MCF 10A (cell line): ENCODE measurements around the gene DGKE. TPM values are rescaled to one million over a fixed set of nuclear protein-coding genes. Genes with fewer than 3 reads are reported as not detected.

ENCODE experiments used
- BruUV-seq: library from RNA; stranded (reverse); fragments of 400-500 nt; replicated peaks from 2 replicates; lab custom pipeline; 2021; lab: Mats Ljungman, UMichigan
- CTCF ChIA-PET: fragments of 300-600 bp; sonication (Branson Sonifier 250); formaldehyde crosslinking; extraction: SDS; loops from one replicate; lab custom pipeline; 2021; ENCODE audit warnings: antibody characterized with exemption, inconsistent platforms; lab: Yijun Ruan, JAX
- POLR2A ChIA-PET: fragments of 300-600, 350-650 bp; sonication (Branson Sonifier 250); formaldehyde crosslinking; extraction: SDS; loops from one replicate; lab custom pipeline; 2020; ENCODE audit warnings: antibody characterized with exemption, inconsistent platforms; lab: Yijun Ruan, JAX
- DNase-seq: peaks from one replicate; pipeline ENCODE4 v3.0.0-alpha.2; 2018; ENCODE audit not compliant: unreplicated experiment
- H3K27ac Mint-ChIP-seq: one replicate; pipeline ENCODE4 v1.8.0; 2022; ENCODE audit warnings: mild to moderate bottlenecking, low read depth, mixed read lengths; ENCODE audit not compliant: unreplicated experiment
- H3K27me3 Mint-ChIP-seq: one replicate; pipeline ENCODE4 v1.8.0; 2022; ENCODE audit warnings: mixed read lengths; ENCODE audit not compliant: insufficient read depth, unreplicated experiment
- H3K36me3 Mint-ChIP-seq: one replicate; pipeline ENCODE4 v1.8.0; 2022; ENCODE audit warnings: mild to moderate bottlenecking, moderate library complexity, mixed read lengths; ENCODE audit not compliant: insufficient read depth, unreplicated experiment
- H3K4me1 Mint-ChIP-seq: one replicate; pipeline ENCODE4 v1.8.0; 2022; ENCODE audit warnings: mixed read lengths; ENCODE audit not compliant: insufficient read depth, unreplicated experiment
- H3K4me3 Mint-ChIP-seq: one replicate; pipeline ENCODE4 v1.8.0; 2022; ENCODE audit warnings: mild to moderate bottlenecking, moderate library complexity, mixed read lengths; ENCODE audit not compliant: unreplicated experiment
- H3K9me3 Mint-ChIP-seq: one replicate; pipeline ENCODE4 v1.8.0; 2022; ENCODE audit warnings: mixed read lengths; ENCODE audit not compliant: unreplicated experiment
- intact Hi-C: fragments of 100-400 bp; cut with micrococcal nuclease; formaldehyde crosslinking; loops from 2 replicates; pipeline ENCODE4 v1.14.1; 2022
- total RNA-seq: library from RNA; stranded (reverse); gene quantifications from 2 replicates; pipeline ENCODE4 v1.2.3, GENCODE V29; 2022
- TF ChIP-seq, protein P1 (sequence below): fragments of 200-600 bp; IDR thresholded peaks from one replicate; pipeline ENCODE4 v1.8.0; 2022; ENCODE audit warnings: antibody characterized with exemption, mild to moderate bottlenecking; ENCODE audit not compliant: unreplicated experiment

The DGKE gene
- total RNA-seq, 1 experiment from 2014 or later: 16.5 TPM

- TF ChIP-seq, protein P1, sequence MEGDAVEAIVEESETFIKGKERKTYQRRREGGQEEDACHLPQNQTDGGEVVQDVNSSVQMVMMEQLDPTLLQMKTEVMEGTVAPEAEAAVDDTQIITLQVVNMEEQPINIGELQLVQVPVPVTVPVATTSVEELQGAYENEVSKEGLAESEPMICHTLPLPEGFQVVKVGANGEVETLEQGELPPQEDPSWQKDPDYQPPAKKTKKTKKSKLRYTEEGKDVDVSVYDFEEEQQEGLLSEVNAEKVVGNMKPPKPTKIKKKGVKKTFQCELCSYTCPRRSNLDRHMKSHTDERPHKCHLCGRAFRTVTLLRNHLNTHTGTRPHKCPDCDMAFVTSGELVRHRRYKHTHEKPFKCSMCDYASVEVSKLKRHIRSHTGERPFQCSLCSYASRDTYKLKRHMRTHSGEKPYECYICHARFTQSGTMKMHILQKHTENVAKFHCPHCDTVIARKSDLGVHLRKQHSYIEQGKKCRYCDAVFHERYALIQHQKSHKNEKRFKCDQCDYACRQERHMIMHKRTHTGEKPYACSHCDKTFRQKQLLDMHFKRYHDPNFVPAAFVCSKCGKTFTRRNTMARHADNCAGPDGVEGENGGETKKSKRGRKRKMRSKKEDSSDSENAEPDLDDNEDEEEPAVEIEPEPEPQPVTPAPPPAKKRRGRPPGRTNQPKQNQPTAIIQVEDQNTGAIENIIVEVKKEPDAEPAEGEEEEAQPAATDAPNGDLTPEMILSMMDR: no peak
- ChIA-PET CTCF (interaction anchor here (0.6 to 1.5 kb wide), 2 partner anchors 18 to 1370 kb away, joined by 3 to 4 read pairs; no protein-coding TSS in a partner anchor), POLR2A (interaction anchor here (1.3 kb wide), 1 partner anchor 33 kb away, joined by 3 read pairs; no protein-coding TSS in a partner anchor)
- H3K36me3 Mint-ChIP-seq: peaks cover 2% of the 10 kb centered on the region
- no peak for DNase-seq
- intact Hi-C loops: no loop called here
- H3K27me3 Mint-ChIP-seq: no peaks in the 10 kb centered on the region
- BruUV-seq: no TSS peak
- H3K27ac Mint-ChIP-seq: no peak overlapping the region
- H3K9me3 Mint-ChIP-seq: no peaks in the 10 kb centered on the region
- H3K4me1 Mint-ChIP-seq: peaks cover 7% of the 10 kb centered on the region
- no peak overlapping the region for H3K4me3 Mint-ChIP-seq
Measured at GRCh38 chr17:56801459-56802178, 32.3 kb upstream of the DGKE start.

- TF ChIP-seq, protein P1: no peak
- intact Hi-C loops: no loop called here
- POLR2A ChIA-PET: no interaction called here
- CTCF ChIA-PET: interaction anchor here (0.9 to 1.5 kb wide), 2 partner anchors 14 to 17 kb away, joined by 4 read pairs; no protein-coding TSS in a partner anchor
- no peak overlapping the region for H3K27ac Mint-ChIP-seq
- no peak overlapping the region for H3K4me3 Mint-ChIP-seq
- H3K9me3 Mint-ChIP-seq: no peaks in the 10 kb centered on the region
- no TSS peak for BruUV-seq
- peaks cover 12% of the 10 kb centered on the region for H3K4me1 Mint-ChIP-seq
- DNase-seq: no peak
- H3K36me3 Mint-ChIP-seq: peaks cover 6% of the 10 kb centered on the region
- no peaks in the 10 kb centered on the region for H3K27me3 Mint-ChIP-seq
Measured at GRCh38 chr17:56803071-56803470, 30.9 kb upstream of the DGKE start.

- BruUV-seq: no TSS peak
- H3K4me1 Mint-ChIP-seq: peaks cover 12% of the 10 kb centered on the region
- no peak overlapping the region for H3K27ac Mint-ChIP-seq
- peaks cover 6% of the 10 kb centered on the region for H3K36me3 Mint-ChIP-seq
- TF ChIP-seq, protein P1: no peak
- CTCF ChIA-PET: interaction anchor here (0.8 to 1.6 kb wide), 3 partner anchors 15 to 25 kb away, joined by 4 to 13 read pairs (median 5); no protein-coding TSS in a partner anchor
- H3K4me3 Mint-ChIP-seq: no peak overlapping the region
- POLR2A ChIA-PET: interaction anchor here (0.7 to 1.2 kb wide), 6 partner anchors 13 to 109 kb away, joined by 3 to 7 read pairs (median 4); partner anchors contain the start of gene TRIM25
- no peaks in the 10 kb centered on the region for H3K27me3 Mint-ChIP-seq
- intact Hi-C loops: no loop called here
- no peak for DNase-seq
- H3K9me3 Mint-ChIP-seq: no peaks in the 10 kb centered on the region
Measured at GRCh38 chr17:56804454-56804853, 29.5 kb upstream of the DGKE start.

DNA sequence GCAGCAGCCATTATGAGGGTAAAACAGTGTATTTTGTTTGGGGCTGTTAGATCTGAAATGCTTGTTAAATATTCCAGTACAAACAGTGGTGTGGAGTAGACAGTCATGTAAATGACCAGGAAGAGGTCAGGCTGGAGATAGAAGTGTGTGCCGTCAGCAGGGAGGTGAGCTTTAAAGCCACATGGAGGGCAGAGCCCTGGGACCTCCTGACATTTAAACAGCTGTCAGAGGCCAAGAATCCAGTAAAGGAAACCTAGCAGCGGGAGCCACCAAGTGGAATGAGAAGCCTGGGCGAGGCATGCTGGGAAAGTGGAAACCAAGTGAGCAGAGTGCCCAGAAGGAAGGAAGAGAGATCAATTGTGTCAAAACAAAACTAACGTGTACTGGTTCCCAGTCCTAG, 27.0 kb upstream of the DGKE start:
- no peaks in the 10 kb centered on the region for H3K9me3 Mint-ChIP-seq
- intact Hi-C loops: no loop called here
- no peak for DNase-seq
- POLR2A ChIA-PET: interaction anchor here (1.0 to 3.0 kb wide), 3 partner anchors 10 to 107 kb away, joined by 3 to 29 read pairs (median 5); partner anchors contain the start of gene TRIM25
- no peak overlapping the region for H3K27ac Mint-ChIP-seq
- no peaks in the 10 kb centered on the region for H3K27me3 Mint-ChIP-seq
- TF ChIP-seq, protein P1: no peak
- H3K36me3 Mint-ChIP-seq: peaks cover 10% of the 10 kb centered on the region
- no TSS peak for BruUV-seq
- H3K4me3 Mint-ChIP-seq: no peak overlapping the region
- H3K4me1 Mint-ChIP-seq: peaks cover 12% of the 10 kb centered on the region
- CTCF ChIA-PET: interaction anchor here (0.6 to 3.1 kb wide), 3 partner anchors 12 to 212 kb away, joined by 4 to 18 read pairs (median 5); no protein-coding TSS in a partner anchor
